Fibroblast of skin of left biceps (primary cell): ENCODE data around the gene TRPM2.
"Not testable (repeated sequence)": the region's sequence is repeated elsewhere in the genome, so short reads cannot be mapped to it uniquely, and the experiment has no call there.

Source experiments
- DNase-seq, 2 experiments: peaks; one replicate each; pipeline ENCODE4 v3.0.0-alpha.2; 2013; ENCODE audit warnings: low read depth in 2 of 2

Gene TRPM2

GRCh38 chr21:44354775-44355771 lies 1.7 kb downstream of the TRPM2 start:
- DNase-seq, result no peak

- no peak for DNase-seq
Observed at GRCh38 chr21:44356160-44356559, 2.7 kb downstream of the TRPM2 start.

GRCh38 chr21:44356636-44357035 lies 3.2 kb downstream of the TRPM2 start:
- DNase-seq, result no peak

- DNase-seq, result no peak
Observed at GRCh38 chr21:44357064-44357837, 3.8 kb downstream of the TRPM2 start.

- DNase-seq, result no peak
Observed at GRCh38 chr21:44359396-44359795, 6.0 kb downstream of the TRPM2 start.

- DNase-seq, result no peak
Observed at GRCh38 chr21:44360159-44360558, 6.7 kb downstream of the TRPM2 start.

- not testable (repeated sequence) for DNase-seq
Observed at GRCh38 chr21:44361903-44362302, 8.5 kb downstream of the TRPM2 start.

GRCh38 chr21:44363278-44363677 lies 9.9 kb downstream of the TRPM2 start:
- DNase-seq, result no peak

- no peak for DNase-seq
Observed at GRCh38 chr21:44364151-44365053, 11.0 kb downstream of the TRPM2 start.

GRCh38 chr21:44365251-44365966 lies 12.0 kb downstream of the TRPM2 start:
- no peak for DNase-seq

GRCh38 chr21:44365967-44366585 lies 12.7 kb downstream of the TRPM2 start:
- no peak for DNase-seq

- no peak for DNase-seq
Observed at GRCh38 chr21:44366586-44367211, 13.3 kb downstream of the TRPM2 start.

- DNase-seq, result no peak
Observed at GRCh38 chr21:44368711-44369446, 15.5 kb downstream of the TRPM2 start.

- DNase-seq, result no peak
Observed at GRCh38 chr21:44370027-44370735, 16.8 kb downstream of the TRPM2 start.

- DNase-seq, result no peak
Observed at GRCh38 chr21:44370786-44371410, 17.5 kb downstream of the TRPM2 start.

- DNase-seq, result no peak
Observed at GRCh38 chr21:44371596-44371995, 18.2 kb downstream of the TRPM2 start.

- DNase-seq, result no peak
Observed at GRCh38 chr21:44372616-44373015, 19.2 kb downstream of the TRPM2 start.

GRCh38 chr21:44374601-44375280 lies 21.3 kb downstream of the TRPM2 start:
- no peak for DNase-seq
